KOPT-K1 (cell line): ENCODE results near the gene PGM1.

Experiments used
- H3K27ac ChIP-seq: fragments of 200-600 bp; sonication (generic); 2 replicates; pipeline ENCODE4 v1.5.1; 2016; ENCODE audit warnings: antibody characterized with exemption, mild to moderate bottlenecking, low read depth, low read length; ENCODE audit not compliant: poor library complexity, severe bottlenecking
- H3K36me3 ChIP-seq: fragments of 200-600 bp; sonication (generic); 2 replicates; pipeline ENCODE4 v1.5.1; 2017; ENCODE audit warnings: antibody characterized with exemption, mild to moderate bottlenecking, low read length, moderate library complexity; ENCODE audit not compliant: insufficient read depth
- H3K9me3 ChIP-seq: fragments of 200-600 bp; sonication (generic); 2 replicates; pipeline ENCODE4 v1.5.1; 2017; ENCODE audit warnings: antibody characterized with exemption, low read length, mild to moderate bottlenecking; ENCODE audit not compliant: insufficient read depth, poor library complexity, severe bottlenecking

Gene PGM1

GRCh38 chr1:63678200-63678599 is 85.0 kb downstream of the PGM1 start:
- no peak overlapping the region for H3K27ac ChIP-seq
- no peaks in the 10 kb centered on the region for H3K9me3 ChIP-seq
- H3K36me3 ChIP-seq, result no peaks in the 10 kb centered on the region

- no peaks in the 10 kb centered on the region for H3K9me3 ChIP-seq
- H3K36me3 ChIP-seq, result no peaks in the 10 kb centered on the region
- H3K27ac ChIP-seq, result no peak overlapping the region
Observed at GRCh38 chr1:63679076-63679475, 85.9 kb downstream of the PGM1 start.

GRCh38 chr1:63679589-63679988 is 86.4 kb downstream of the PGM1 start:
- Histone ChIP-seq H3K27ac (no peak overlapping the region), H3K36me3 (no peaks in the 10 kb centered on the region)

GRCh38 chr1:63682936-63683335 is 89.7 kb downstream of the PGM1 start:
- Histone ChIP-seq H3K27ac (no peak overlapping the region), H3K9me3 (no peaks in the 10 kb centered on the region), H3K36me3 (no peaks in the 10 kb centered on the region)

More at GRCh38 chr1:63679589-63679988, 86.4 kb downstream of the PGM1 start:
- no peaks in the 10 kb centered on the region for H3K9me3 ChIP-seq

- Histone ChIP-seq H3K27ac (no peak overlapping the region), H3K36me3 (no peaks in the 10 kb centered on the region), H3K9me3 (no peaks in the 10 kb centered on the region)
Observed at GRCh38 chr1:63683759-63684158, 90.5 kb downstream of the PGM1 start.

- Histone ChIP-seq H3K27ac (no peak overlapping the region), H3K36me3 (no peaks in the 10 kb centered on the region), H3K9me3 (no peaks in the 10 kb centered on the region)
Observed at GRCh38 chr1:63686696-63687095, 93.5 kb downstream of the PGM1 start.

- Histone ChIP-seq H3K27ac (no peak overlapping the region), H3K9me3 (no peaks in the 10 kb centered on the region), H3K36me3 (no peaks in the 10 kb centered on the region)
Observed at GRCh38 chr1:63688302-63688890, 95.2 kb downstream of the PGM1 start.

GRCh38 chr1:63690966-63691700 is 97.9 kb downstream of the PGM1 start:
- Histone ChIP-seq H3K9me3 (no peaks in the 10 kb centered on the region), H3K27ac (no peak overlapping the region), H3K36me3 (no peaks in the 10 kb centered on the region)

GRCh38 chr1:63691701-63692425 is 98.7 kb downstream of the PGM1 start:
- H3K27ac ChIP-seq, result no peak overlapping the region
- H3K36me3 ChIP-seq, result no peaks in the 10 kb centered on the region

GRCh38 chr1:63693944-63694571 is 100.8 kb downstream of the PGM1 start:
- Histone ChIP-seq H3K36me3 (no peaks in the 10 kb centered on the region), H3K27ac (no peak overlapping the region), H3K9me3 (no peaks in the 10 kb centered on the region)

More at GRCh38 chr1:63691701-63692425, 98.7 kb downstream of the PGM1 start:
- H3K9me3 ChIP-seq, result no peaks in the 10 kb centered on the region

- H3K27ac ChIP-seq, result no peak overlapping the region
- H3K9me3 ChIP-seq, result no peaks in the 10 kb centered on the region
- H3K36me3 ChIP-seq, result no peaks in the 10 kb centered on the region
Observed at GRCh38 chr1:63698001-63698838, 105.0 kb downstream of the PGM1 start.

- no peak overlapping the region for H3K27ac ChIP-seq
Observed at GRCh38 chr1:63701187-63701586, 108.0 kb downstream of the PGM1 start.

GRCh38 chr1:63703701-63704107 is 110.5 kb downstream of the PGM1 start:
- Histone ChIP-seq H3K9me3 (no peaks in the 10 kb centered on the region), H3K27ac (no peak overlapping the region)

More at GRCh38 chr1:63701187-63701586, 108.0 kb downstream of the PGM1 start:
- no peaks in the 10 kb centered on the region for H3K36me3 ChIP-seq
- H3K9me3 ChIP-seq, result no peaks in the 10 kb centered on the region

GRCh38 chr1:63704443-63704842 is 111.2 kb downstream of the PGM1 start:
- H3K36me3 ChIP-seq, result no peaks in the 10 kb centered on the region
- no peaks in the 10 kb centered on the region for H3K9me3 ChIP-seq
- H3K27ac ChIP-seq, result no peak overlapping the region

More at GRCh38 chr1:63703701-63704107, 110.5 kb downstream of the PGM1 start:
- no peaks in the 10 kb centered on the region for H3K36me3 ChIP-seq
